Stimulated activated CD4-positive, alpha-beta T cell treated with anti-CD3 and anti-CD28 coated beads, TNF-alpha, amount 100 ng/mL, for 1 hour (primary cell): Measurements from ENCODE around the gene KATNB1.
A peak's percentile ranks its signal among the peaks of the same experiment; 100 is the strongest.

Experiments used
- DNase-seq, 3 donors: peaks; one replicate each; pipeline ENCODE4 v3.0.0-alpha.2; 2020; ENCODE audit warnings: low read depth in 3 of 3, low spot score in 1 of 3

Gene KATNB1

DNA sequence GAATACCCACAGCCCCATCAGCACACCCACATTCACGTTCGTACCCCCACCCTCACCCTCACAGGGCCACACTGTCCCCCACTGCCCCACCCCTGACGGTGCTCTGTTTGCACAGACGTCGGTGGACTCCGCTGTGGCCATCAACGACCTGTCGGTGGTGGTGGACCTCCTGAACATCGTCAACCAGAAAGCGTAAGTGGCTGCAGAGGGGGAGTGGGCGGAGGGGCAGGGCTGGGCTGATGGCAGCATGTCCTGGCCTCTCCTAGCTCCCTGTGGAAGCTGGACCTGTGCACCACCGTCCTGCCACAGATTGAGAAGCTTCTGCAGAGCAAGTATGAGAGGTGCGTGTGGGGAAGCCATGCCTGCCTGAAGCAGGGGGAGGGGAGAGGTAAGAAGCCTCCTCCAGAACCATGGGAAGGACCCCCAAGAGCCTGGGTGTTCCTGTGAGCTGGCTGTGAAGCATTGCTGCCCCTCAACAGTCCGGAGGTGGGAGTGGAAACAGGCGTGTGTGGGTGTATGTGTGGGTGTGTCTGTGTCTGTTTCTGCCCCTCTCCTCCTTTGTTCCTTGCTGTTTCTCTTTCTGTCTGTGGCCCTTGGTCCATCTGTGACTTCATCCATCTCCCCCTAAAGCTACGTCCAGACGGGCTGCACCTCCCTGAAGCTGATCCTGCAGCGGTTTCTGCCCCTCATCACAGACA lies 20.3 kb downstream of the KATNB1 start:
- DNase-seq, result no peak

DNA sequence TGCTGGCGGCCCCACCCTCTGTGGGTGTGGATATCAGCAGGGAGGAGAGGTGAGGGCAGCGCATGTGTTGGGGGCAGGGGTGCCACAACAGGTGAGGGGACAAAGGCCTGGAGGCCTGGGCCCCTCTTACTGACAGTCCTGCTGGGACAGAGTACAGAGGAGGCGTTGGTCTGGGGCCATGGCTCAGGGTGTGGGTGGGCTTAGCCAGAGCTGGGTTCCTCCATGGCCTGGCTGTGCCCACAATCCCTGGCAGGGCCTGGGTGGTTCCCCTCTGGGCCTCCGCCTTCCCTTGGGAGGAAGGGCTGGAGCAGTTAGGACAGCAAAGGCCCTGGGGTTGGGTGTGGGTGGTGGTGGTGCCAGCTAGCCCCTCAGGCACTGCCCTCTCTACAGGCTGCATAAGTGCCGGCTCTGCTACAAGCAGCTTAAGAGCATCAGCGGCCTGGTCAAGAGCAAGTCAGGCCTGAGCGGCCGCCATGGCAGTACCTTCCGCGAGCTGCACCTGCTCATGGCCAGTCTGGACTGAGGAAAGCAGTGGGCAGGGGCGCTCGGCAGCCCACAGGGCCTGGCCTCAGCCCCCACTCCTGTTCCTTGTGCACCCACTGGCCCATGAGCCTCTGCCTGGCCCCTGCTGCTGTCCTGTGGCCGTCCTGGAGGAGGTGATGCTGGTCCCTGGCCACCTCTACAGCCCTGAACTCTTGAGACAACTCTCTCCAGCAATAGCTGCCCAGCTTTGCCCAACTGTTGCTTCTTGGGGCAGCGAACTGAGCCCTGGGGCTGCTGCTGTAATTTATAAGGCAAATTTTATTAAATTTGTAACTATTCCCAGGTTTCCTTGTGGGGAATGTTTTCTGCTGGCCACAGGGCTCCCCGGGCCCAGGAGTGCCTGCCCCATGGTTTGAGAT lies 21.1 kb downstream of the KATNB1 start:
- DNase-seq, result no peak

DNA sequence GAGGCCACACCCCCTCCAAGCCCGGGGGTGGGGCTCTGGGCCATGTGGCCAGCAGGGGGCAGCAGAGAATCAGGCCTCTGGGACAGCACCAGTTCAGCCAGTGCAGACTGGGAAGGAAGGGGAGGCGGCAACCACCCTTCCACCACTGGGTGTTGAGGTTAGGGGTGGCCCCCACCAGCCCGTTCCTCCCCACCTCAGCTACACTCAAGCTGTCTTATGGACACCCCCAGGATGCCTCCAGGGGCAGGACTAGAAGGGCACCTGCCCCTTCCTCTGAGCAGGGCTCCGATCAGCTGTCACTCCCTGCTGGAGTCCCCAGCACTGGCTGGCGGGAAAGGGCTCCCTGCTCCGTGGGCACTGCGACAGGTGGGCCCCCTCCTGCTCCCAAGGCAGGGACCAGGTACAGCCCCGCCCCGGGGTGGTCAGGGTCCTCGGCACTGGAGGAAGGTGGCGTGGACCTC lies 21.8 kb downstream of the KATNB1 start:
- peak; percentile 67 to 93 (median 71) for DNase-seq

DNA sequence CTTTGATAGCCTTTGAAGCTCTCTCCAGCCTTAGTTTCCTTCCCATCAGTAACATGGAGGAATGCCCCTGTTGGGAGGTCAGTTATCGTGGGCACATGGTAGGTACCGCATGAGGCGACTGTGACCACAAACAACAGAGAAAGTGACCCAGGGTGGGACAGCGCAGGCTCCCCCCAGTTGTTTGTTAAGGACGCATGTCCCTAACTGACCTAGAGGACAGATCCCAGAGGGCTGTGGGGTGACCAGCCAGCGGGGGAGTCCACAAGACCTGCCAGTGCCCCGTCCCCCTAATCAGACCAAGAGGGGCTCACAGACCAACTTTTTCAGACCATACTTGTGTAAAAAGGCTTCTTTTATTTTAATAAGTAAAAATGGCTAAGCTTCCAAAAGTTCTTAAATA lies 22.3 kb downstream of the KATNB1 start:
- DNase-seq, result no peak

DNA sequence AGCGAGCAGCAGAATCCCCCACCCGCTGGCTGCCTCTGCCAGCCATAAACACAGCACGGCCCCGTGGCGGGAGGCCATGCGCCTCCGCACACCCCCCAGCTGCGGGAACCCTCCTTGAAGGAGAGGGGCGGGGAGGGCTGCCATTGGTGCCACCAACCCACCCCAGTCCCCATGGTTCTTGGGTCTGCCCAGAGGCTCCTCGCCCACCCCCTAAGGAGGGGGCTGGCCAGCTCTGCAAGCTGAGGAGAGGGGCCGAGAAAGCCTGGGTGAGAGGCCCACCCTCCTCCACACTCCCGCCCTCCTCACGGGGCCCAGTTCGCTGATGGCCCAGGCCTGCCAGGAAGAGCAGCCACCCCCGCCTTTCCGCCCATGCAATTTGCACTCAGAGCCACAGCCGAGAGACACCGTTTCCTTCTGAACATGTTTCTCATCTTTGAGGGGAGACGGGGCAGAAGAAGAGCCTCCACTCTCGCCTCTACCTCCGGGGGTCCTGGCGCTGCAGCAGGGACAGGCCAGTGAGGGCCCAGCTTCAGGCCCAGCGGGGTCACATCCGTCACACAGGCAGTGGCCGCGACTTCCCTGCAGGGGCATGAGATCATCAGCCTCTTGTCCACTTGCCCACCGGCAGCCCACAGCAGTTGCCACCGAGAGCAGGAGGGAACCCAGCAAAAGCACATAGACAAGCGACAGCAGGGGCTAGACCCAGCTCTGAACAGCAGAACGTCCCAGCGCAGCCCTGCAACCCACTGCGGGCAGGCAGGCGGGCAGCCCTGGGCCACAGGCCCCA lies 23.0 kb downstream of the KATNB1 start:
- DNase-seq, result no peak

DNA sequence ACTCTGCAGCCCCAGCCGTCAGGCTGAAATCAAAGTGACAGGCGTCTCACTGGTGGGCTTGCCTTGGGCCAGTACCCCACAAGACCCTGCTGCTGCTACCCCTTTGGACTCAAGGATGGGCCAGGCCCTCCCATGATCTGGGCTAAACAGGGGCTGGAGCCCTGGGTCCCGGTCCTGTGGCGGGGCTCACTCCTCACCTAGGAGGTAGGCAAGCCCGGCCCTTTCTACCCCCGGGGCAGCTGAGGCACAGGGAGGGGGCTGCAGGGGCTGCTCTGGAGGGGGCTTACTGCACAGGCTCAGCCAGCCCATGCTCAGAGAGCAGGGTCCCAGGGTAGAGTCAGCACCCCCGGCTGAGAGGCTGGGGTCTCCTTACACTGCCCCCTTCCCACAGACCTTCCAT lies 23.6 kb downstream of the KATNB1 start:
- no peak for DNase-seq

DNA sequence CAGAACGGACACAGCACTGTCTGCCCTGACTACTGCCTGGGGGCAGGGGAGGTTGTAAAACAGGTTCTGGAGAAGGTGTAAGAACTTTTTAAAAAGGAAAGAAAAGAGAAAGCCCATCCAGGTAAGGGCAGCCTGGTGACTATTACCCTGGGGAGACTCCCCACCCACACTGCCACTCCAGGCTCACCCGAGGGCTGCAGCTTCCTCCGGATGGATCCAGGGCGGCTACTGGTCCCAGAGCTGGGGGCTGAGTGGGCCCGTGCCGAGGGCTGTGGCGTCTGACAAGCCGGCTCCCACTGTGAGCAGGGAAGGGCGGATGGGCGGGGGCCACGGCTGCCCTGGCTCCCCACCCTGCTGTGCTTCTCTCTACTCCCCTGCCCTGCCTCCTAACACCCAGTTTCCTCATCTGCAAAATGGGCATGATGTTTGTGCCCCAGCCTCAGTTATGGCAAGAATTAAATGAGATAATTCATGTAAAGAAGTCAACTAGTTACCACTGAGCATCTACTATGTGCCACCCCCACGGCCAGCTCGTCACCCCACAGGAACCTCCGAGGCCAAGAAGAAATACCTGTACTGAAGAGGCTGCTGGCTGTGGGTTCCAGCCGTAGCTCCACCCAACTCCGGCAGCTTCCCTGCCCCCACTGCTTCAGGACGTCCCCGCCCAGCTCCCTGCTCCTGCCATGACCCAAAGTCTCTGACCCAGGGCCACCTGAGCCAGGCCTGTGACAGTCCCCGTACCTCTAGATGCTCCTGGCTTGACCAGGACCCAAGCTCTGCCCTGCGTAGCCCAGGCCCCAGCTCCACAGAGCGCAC lies 24.2 kb downstream of the KATNB1 start:
- no peak for DNase-seq

DNA sequence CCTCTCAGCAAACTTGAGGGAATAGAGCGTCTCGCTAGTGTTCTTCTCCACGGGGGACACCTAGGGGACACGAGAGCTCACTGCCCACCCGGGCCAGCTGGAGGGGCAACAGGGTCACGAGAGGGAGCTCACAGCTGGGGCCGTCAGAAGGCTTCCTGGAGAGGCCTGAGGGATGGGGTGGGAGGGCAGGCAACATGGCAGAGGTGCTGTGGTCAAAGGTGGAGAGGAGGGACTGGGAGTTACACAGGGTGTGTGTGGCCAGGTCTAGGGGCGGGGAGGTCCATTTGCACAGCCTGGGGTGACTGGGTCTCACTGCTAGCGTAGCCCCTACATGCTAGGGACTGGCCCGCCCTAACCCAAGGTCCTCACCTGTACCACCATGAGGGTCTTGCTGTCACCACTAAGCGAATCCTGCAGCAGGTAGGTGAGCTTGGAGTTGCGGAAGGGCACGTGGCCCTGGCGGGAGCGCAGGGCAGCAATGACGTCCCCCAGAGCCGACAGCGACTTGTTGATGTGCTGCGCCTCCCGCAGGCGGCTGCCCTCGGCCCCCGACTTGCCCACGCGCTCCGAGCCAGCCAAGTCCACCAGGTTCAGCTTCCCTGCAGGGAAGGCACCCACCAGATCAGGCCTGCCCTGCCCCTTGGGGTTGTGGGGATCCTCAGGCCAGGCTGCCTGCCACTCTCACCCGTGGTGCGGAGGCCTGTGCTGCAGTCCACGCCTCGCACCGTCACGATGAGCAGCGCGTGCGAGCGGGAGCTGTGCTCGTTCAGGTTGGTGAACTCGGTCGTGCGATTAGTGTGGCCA lies 25.0 kb downstream of the KATNB1 start:
- DNase-seq, result no peak

DNA sequence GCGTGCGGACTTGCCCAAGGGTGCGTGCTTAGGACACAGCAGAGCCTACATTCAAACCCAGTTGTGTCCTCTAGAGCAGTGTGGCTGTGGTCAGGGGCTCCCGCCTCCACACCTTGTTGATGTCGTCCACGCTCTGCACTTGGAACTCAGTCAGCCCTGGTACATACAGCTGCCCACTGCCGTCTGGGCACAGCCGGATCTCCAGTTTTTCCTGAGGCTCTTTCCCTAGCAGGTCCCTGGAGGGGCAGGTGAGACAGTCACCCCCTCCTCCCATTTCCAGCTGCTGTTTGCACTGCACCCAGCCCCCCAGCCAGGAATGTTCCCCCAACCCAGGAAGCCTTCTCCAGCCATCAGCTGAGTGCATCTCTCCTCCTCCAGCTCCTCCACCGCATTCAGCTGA lies 25.7 kb downstream of the KATNB1 start:
- no peak for DNase-seq

DNA sequence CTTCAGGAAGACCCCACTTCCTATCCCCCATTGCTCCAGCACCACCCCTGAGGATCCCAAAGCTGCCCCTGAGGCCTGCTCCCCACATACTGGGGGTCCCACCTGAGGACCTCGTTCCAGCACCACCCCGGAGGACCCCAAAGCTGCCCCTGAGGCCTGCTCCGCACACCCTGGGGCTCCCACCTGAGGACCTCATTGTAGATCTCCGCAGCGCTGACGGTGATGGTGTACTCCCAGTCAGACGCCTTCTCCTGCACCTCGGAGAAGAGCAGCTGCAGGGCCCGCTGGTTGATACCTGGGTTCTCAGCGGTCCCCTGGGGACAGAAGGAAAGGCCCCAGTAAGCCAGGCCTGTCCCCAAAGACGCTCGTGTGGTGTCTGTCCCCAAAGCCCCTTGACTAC lies 26.4 kb downstream of the KATNB1 start:
- DNase-seq, result no peak

DNA sequence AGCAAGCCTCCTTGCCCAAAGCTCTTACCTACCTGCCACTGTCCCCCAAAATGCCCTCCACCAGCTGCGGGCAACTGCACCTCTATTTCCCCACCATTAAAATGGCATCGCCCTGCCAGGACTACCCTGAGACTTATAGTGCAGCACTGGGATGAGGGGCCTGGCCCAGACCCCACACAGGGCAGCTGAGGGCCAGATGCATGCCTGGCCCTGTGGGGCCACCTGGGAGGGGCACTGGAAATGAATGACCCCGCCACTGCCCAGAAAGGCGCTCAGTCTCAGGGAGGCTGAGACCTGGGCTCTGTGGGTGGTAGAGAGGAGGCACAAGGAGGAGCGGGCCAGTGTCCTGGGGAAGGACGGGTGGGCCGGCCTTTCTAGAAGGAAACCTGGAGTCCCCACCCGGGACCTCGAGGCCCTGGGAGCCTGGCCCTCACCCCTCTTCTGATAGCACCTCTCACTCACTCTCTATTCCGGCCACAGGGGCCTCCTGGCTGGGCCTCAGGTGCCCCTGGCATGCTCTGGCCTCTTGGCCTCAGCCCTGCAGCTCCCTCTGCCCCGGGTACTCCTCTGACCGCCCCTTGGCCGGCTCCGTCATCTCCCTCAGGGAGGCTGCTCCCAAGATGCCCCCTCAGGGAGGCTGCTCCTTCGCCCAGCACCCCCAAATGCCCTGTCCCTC lies 26.9 kb downstream of the KATNB1 start:
- no peak for DNase-seq

DNA sequence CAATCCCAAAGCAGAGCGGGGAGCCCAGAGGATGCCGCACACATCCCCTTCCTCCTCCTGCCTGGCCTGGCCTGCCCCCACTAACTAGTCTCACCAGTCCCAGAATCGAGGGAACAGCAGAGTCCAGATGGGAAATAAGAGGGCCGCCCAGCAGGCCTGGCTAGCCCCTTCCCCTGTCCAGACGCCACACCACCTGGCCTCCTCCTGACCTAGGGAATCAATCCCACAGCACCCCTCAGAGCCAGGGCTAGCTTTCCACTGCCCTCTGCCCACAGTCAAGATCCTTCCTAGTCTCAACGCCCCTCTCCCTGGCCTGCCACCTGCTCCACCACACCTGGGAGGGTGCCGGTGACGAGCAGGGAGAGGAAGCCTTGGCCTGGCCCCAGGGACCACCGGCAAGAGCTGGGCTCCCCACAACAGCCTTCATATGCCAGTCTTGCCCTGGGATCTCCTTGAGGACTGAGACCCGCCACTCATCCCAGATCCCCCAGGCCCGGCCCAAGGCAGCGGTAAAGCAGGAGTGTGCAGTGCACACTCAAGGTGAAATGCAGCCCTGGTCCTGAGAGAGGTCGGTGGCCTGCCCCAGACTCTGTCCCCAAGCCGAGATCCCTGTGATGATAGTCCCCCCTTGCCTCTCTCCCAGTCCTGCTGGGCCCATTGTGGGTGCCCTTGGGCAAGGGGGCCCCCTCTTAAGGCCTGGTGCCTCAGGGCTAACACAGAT lies 27.9 kb downstream of the KATNB1 start:
- DNase-seq, result no peak

DNA sequence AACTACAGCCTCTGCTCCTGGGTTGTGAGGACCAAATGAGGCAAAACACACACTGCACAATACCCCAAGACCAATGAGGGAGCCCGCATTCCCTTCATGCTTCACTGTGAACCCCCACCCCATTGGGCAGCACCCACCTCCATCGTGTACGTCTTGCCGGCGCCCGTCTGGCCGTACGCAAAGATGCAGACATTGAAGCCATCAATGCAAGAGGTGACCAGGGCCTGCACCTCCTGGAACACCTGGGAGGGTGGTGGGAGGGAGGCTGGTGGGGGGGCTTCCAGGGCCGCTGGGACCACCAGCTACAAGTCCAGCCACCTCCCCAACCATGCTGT lies 28.4 kb downstream of the KATNB1 start:
- DNase-seq, result no peak

DNA sequence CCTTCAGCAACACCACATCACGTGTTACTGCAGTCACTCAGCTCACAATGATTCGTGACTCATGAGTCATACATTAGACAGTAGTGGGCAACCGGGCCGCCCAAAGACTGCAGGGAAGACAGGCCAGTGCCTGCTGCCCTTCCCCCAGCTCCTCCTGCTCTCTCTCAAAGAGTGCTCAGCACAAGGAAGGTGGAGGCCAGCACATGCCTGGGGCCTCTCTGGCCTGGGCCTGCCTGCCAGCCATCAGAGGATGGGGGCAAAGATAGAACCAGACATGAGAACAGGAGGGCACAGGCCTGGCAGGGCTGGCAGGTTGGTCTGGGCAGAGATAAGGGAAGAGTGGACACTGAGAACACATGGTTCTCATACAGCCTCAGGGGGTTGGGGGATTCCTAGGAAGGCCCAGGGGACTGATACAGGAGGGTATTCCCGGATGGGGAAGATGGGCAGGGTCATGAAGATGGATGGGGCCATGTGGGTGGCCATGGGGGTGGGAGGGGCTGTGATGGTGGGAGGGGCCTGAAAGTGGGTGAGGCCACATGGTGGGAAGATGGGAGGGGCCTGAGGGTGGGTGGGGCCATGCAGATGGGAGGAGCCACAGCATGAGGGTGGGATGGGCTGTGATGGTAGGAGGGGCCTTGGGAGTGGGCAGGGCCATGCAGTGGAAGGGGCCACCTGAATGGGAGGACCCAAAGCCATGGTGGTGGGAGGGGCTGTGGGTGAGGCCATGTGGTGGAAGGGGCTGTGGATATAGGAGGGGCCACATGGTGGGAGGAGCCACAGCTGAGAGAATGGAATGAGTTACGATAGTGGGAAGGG lies 29.0 kb downstream of the KATNB1 start:
- no peak for DNase-seq

DNA sequence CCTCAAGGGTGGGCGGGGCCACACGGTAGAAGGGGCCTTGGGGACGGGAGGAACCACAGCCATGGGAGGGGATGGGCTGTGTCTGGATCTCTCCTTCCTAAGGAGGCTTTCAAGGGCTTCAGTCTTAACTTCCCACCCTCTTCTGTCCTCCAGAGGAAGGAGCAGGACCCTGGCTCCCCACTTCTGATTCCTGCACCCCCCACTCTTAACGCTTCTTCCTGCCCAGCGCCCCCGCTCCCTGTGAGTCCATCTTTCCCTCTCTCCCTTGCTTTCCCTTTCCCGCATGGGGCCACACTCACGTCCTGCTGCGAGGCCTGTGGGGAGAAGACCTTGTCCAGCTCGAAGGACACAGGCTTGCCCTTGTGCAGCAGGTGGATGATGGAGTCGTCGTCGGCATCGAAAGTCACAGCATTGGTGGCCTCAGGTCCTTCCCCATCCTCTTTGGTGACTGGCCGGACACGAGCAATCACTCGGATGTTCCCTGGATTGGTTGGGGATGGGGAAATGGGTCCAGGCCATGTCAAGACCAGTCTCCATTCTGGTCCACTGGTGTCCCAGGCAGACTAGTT lies 29.7 kb downstream of the KATNB1 start:
- no peak for DNase-seq

DNA sequence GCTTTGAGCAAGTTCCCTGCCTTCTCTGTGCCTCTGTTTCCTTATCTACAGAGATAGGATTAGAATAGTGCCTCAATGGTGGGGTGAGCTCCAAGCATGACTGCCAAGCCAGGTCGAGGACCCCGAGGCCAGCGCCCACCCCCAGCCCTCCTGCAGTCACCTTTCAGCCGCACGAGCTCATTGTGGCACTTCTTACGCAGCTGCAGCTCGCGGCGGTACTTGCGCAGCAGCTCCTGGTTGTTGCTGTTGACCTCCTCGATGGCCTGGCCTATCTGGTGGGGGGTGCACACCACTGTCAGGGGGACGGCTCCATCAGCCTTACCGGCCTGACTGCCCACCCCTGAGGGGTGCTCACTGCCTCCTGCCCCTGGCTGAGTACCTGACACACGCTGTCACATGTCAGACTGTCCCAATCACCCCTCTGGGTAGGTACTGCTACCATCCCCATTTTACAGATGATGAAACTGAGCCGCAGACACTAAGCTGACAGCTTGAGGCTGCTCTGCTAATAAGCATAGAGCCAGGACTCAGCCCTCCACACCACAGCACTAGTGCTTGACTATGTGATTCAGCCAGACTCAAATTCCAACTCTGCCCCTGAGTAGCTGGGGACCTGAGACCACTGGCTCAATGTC lies 31.3 kb downstream of the KATNB1 start:
- DNase-seq, result no peak

DNA sequence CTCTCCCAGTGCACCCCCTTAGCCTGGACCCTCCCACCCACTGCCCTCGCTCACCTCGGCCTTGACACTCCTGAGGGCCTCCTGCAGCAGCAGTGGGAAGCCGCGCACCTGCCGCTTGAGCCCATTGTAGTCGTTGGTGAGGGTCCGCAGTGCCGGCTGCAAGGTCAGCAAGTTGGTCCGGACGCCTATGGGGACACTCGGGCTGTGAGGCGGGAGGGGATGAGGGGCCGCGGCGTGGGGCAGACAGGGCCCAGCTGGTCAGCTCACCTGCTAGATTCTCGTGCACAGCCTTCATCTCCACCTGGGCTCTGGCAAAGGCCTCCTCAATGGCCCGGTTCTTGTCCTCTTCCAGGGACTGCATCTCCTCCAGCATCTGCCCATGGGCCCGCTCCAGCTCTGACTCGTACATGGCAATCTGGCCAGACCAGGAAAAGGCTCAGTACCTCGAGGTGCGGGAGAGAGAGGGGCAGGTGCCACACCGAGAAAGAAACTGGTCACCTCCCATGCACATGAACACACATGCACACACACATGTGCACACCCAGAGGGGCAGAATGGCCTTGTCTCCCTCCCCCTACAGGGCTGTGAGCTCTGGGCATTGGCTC lies 34.1 kb downstream of the KATNB1 start:
- no peak for DNase-seq
